DLD1 (cell line): ENCODE data around the gene PAIP2B.
"Not testable (repeated sequence)": the region's sequence is repeated elsewhere in the genome, so short reads cannot be mapped to it uniquely, and the experiment has no call there.

ENCODE experiments used
- in situ Hi-C: cut with HindIII; loops from 2 replicates; pipeline ENCODE4 v1.10.0; 2017; ENCODE audit warnings: low sequenced_read_pairs

Gene PAIP2B, protein sequence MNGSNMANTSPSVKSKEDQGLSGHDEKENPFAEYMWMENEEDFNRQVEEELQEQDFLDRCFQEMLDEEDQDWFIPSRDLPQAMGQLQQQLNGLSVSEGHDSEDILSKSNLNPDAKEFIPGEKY

DNA sequence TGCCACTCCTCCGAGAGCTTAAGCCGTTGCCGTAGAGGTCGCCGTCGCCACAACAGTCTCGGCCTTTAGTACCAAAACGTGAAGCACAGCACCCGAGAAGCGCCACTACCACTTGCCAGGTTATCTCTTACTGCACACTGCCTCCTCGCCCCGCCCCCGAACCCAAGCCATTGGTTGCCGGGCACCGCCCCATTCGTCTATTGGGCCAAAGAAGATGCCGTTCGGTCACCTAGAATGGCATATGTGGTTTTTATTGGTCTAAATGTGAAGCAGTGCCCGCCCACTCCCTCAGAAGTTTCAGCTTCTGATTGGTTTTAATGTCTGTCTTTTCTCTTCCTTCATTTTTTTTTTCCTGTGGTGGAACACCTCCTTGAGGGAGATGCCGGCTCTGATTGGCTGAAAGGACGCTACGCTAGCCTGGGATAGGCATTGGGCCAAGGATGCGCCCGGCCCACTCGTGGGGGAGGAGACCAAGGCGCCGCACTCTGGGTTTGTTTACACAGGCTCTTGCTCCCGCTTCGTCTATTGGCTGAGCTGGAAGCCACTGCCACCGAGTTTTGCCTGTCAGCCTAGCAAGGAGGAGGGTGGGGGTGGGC, at the start of gene PAIP2B:
TSS of gene PAIP2B (minus strand) at position 139 of the 596 bp plus-strand sequence. CDS start 24,514 bp downstream, outside the sequence.
- in situ Hi-C loops: no loop called here

DNA sequence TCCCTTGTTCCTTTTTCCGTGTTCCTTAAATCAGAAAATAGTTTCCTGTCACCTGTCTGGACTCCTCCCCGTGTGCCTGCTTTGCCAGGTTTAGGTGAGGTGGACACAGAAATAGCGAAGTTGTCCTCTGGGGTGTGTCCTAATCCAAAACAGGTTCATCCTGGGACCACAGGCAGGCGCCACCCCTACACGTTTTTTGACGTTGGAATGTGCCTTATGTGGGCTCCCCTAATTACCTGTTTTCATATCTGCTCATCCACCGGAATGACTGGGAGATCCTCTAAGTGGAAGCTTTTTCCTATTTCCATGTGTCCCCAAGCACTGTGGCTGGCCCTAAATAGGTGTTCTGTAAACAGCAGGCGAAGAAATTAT, 49.0 kb upstream of the PAIP2B start:
- in situ Hi-C loops: no loop called here

DNA sequence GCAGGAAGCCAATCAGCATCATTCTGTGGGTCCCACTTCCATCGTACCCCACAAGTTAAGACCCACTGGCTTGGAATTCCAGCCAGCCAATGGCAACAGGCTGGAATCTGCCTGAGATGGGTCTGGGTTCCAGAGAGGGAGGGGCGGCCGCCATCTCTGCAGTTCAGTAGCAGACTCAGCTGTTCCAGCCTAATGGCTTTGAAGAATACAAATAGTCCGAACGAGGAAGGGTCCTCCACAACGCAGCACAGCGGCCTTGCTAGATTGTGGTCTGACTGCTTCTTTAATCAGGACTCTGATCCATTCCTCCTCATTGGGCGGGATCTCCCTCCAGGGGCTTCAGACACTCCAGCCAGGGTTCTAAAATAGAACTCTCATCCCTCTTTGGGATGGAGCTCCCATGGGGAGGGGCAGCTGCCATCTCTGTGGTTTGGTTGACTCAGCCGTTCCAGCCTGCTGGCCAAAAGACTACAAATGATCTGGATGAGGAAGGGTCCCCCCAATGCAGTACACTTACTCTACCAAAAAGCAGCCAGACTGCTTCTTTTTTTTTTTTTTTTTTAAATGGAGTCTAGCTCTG, 42.7 kb upstream of the PAIP2B start:
- in situ Hi-C loops: no loop called here

DNA sequence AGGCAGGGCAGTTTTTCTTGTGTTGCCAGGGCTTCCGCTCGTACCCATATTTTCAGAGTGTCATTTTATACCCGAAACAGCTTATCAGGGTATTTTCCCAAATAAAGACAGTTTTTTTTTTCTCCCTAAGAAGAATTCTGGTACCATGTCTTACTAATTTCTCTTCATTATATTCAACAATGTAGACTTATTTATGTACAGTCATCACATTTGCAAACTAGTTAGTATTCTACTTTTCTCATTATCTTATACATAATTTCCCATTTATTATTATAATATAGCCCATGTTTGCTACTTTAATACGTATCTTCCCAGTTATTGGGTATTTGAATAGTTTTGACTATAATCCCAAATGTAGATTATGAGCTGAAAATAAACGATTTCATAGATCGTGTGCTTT, 36.5 kb upstream of the PAIP2B start:
- in situ Hi-C loops: no loop called here

DNA sequence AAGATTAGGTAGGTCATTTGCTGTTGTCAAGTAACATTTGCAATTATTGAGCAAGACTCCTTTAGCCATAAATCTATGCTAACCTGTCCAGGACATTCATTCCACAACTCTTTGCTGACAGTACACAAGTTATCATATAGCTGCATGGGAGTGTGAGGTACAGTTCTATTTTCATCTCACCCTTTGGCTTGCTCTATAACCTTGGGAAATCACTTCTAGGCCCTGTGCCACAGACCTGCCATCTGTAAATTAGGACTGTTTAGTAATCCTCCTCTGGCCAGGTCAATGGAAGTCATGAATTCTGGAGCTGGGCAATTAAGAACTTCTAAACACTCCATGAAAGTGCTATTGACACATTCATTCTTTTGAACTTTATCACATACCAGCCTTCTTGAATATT, 34.6 kb upstream of the PAIP2B start:
- in situ Hi-C loops: no loop called here

DNA sequence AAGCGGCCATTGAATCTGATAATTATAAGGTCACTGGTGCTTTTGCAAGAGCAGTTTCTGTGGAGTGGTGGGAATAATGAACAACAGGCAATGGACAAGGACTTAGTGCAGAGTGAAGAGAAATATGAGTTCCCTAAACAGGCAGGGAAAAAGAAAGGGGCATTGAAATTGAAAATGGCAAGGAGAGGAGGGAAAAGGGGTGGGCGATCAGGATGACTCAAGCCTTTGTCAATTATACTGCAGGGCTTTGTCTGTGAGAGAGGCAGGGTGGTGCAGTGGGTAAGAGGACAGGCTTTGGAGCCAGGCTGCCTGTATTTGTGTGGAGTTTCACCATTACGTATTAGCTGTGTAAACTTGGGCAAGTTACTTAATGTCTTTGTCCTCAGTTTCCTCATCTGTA, 29.5 kb upstream of the PAIP2B start:
- in situ Hi-C loops: no loop called here

DNA sequence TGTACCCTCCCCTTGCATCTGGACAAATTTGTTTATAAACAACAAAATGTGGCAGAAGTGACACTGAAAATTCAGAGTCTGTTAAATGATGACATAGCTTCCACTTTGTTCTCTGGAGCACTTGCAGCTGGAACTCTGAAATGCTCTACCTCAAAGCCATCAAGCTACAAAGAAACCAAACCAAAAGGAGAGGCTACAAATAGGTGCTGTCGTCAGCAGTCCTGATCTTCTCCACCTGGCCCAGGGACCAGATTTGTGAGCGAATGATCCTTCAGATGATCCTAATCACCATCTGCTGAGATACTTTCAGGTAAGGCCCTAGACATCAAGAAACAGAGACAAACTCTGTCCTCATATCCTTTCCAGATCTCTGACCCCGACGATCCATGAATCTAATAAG, 27.9 kb upstream of the PAIP2B start:
- in situ Hi-C loops: no loop called here

DNA sequence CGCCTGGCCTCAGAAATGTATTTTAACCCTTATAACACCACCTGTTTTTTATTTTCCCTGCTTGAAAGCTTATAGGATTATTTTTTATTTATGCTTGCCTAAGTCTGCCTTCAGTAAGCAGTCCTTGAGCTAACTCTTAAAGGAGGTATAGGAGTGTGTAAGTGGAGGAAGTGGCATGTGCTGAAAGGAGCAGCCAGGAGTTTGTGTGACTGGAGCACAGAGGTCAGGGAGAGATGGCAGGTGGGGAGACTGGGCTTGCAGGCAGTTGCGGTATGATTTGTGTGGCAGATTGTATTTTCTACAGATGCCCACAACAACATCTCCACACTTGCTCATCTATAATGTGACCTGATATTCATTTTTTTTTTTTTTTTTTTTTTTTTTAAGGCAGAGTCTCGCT, 27.2 kb upstream of the PAIP2B start:
- in situ Hi-C loops: no loop called here

DNA sequence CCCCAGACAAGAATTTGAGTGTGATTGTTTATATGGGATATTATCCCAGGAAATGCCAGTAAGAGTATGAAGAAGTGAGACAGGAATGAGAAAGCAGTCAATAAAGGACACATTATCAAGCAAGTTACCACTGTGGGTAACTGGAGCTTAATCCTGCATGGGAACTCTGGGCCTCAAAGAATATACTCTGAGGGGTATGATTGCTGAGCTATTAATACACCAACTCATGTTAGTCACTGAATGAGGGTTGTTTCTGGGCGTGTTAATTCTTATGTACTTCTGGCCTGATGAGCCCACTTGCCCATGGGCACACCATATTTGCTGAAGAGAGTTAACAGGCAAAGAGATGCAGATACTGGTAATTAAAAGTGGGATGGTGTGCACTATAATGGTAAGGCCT, 26.6 kb upstream of the PAIP2B start:
- in situ Hi-C loops: no loop called here

DNA sequence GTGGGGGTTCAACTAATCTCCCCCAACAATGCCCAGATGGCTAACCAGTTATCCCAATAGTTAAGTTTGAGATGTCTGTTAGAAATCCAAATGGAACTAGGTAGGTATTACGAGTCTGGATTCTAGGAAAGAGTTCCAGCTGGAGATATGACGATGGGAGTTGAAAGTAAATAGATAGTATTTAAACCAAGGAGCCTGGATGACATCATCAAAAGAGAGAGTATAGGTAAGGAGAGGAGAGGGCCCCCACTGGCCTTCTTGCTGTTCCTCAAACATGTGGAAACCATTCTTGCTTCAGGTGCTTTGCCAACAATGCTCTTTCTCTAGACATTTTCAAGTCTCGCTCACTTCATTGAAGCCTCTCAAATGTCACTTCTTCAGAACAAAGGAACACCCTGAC, 26.0 kb upstream of the PAIP2B start:
- in situ Hi-C loops: no loop called here

DNA sequence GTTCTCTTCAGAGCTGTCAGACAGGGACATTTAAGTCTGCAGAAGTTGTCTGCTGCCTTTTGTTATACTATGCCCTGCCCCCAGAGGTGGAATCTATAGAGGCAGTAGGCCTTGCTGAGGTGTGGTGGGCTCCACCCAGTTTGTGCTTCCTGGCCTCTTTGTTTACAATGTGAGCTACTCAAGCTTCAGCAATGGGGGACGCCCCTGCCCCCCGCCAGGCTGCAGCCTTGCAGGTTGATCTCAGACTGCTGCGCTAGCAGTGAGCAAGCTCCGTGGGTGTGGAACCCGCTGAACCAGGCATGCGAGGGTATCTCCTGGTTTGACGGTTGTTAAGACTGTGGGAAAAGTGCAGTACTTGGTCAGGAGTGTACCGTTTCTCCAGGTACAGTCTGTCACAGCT, 24.0 kb upstream of the PAIP2B start:
- in situ Hi-C loops: no loop called here

DNA sequence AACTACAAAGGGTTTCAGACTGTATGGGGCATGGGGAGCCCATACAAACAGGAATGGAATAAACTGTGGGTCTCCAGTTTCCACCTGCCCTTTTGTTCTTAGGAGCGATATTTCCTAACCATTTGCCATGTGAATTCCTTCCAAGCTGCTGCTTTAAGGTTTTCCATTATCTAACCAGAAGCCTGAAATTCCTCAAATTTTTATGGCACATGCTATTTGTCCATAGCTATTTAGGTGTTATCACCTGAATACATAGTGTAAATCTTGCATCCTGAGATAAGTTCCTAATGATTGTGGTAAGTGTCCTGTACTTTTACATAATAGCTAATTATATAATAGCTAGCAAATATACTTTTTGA, 17.4 kb upstream of the PAIP2B start:
- in situ Hi-C loops: no loop called here

DNA sequence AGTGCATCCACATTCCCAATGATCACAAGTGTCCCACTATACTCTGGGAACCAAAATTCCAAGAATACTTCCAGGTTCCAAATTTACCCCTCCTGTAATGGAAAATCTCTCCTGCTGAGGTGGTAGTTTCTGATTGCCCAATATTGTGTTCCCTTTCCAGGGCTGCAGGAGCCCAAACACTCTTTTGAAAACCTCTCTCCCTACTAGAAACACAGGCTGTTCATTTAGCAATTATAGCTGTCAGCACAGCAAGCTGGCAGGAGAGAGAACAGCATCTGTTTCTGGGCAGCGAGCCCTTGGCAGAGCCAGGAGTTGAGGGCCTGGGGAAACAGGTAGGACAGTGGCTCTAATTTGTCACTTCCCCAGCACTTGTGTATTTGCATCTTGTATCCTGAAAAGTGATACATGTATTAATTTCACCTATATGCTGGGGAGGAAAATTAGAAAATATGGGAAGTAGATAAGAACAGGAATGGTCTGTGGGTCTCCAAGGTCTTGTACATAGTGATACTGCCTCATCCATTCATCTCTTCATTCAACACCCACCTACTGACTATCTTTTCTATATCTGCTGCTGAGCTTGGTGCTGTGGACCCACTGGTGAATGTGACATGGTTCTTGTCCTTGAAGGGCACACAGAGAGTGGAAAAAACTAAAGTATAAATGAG, 16.9 kb upstream of the PAIP2B start:
- in situ Hi-C loops: no loop called here

DNA sequence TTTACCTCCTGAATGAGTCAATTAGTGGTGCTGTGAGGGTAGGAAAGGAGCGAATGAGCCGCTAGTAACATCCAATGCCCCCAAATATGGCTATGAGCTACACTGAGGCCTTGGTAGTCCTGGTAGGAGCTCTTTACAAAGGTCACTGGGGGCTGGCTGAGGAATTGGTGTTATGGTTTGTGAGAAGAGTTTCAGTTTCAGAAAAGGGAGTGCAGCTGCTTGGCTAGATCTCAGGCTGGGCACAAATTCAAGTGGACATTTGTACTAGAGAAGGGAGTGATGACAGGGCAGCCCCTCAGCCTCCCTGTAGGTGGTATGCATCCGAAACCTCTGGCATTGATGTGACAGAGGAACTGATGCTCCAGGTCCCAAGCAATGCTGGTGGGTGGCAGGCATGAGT, 13.9 kb upstream of the PAIP2B start:
- in situ Hi-C loops: no loop called here

DNA sequence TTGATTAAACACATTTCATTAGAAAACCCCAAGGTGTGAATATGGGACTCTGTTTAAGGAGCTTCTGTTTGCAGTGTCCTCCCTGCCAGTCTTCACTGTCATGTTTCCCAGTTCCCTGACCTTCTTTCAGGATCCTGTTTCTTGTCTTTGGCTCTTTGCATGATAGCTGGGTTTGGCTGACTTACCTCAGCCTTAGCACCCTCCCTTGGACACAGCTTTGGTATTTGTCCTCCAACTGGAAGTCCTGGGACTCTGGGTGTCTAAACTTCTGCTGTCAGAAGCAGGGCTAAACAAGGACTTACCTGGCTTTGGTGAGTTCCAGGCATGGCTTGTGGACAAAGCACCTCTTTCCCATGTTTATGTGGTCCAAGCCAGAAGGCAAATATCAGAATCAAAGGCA, 11.2 kb upstream of the PAIP2B start:
- in situ Hi-C loops: no loop called here

DNA sequence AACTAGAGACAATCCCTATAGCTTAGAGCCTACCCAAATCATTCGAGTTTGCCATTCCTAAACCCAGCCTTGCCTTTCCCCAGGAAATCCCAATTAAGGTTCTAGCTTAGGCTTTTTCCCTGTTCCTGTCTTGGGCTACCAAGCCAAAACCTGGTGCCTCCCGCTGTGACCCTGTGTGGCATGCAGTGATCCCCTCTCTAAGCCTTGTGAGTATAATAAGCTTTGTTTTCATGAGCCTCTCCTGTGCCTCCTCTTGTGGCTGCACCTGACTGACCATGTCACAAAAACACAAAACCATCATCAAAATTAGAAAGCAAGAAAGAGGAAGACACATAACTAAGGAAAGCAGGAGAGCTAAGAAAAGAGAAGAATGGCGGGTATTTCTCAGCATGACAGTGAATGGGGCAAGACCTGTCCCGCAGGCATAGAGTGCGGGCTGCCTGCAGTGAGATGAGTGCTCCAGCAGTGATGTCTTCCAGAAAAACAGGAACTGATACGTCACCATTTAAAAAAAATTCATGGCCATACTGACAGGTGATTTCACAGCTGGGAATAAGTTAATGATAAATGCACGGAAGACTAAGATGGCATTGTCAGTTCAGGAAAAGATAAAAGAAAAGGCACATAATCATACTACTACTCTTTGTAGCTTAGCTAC, 9.2 kb upstream of the PAIP2B start:
- in situ Hi-C loops: no loop called here

DNA sequence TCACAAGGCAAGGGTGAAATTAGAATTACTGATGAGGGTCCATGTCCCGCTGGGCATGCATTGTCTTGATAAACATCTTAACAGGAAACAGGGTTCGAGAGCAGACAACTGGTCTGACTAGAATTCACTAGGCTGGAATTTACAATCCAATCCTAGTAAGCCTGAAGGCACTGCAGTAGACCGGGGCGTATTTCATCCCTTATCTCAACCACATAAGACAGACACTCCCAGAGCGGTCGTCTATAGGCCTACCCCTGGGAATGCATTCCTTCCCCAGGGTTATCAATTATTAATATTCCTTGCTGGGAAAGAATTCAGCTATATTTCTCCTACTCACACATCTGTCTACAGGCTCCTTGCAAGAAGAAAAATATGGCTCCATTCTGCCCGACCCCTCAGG, 6.2 kb upstream of the PAIP2B start:
- in situ Hi-C loops: not testable (repeated sequence)

DNA sequence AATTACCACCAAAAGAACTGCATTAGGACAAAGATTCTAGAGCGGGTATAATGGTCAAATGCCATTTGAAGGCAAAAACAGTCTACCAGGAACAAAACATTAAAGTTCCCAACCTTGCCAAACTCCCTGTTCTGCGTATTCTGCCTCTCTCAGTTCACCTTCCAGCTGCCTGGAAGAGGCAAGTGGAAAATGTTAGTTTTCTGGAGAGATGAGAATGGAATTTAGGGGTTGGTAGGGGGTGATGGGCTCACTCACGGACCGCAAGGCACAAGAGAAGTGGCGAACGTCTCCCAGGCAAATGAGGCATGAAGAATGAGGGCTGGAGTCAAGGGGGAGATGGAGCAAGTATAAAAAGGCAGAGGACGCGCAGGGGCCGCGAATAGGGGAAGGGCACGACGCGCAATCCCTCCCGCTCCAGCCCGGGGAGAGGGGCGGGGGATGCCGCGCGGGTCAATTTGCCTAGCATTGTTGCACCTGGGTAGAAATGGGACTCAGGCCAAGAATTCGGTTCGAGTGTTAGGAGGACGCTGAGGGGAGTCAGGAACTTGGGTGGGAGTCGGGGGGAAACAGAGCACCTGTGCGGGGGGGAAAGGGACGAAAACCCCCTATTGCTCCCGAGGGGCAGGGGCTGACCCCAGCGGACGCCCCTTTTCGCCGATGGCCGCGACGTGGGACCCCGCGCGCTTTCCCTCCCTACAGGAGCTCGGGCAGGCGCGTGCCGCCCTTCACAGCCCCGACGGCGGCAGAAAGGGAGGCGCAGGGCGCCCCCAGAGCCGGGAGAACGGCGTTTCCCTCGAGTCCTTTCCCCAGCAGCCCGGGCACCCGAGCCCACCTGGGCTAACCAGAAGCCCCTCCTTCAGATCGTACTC, 573 bp downstream of the PAIP2B start:
- in situ Hi-C loops: no loop called here

DNA sequence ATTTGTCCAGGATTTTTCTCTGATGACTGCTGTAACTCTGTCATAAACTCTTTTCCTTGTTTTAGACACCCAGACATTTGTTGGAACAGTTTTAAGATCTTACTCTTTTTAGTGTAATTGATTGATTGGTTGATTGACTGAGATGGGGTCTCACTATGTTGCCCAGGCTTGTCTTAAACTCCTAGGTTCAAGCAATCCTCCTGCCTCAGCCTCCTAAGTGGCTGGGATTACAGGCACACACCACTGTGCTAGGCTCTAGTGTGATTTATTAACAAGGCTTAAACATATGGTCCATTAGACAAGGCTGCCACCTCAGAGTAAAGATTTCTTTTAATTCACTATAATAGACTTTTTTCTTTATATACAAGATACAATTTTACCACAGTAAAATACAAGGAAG, 2.0 kb downstream of the PAIP2B start:
- in situ Hi-C loops: no loop called here

DNA sequence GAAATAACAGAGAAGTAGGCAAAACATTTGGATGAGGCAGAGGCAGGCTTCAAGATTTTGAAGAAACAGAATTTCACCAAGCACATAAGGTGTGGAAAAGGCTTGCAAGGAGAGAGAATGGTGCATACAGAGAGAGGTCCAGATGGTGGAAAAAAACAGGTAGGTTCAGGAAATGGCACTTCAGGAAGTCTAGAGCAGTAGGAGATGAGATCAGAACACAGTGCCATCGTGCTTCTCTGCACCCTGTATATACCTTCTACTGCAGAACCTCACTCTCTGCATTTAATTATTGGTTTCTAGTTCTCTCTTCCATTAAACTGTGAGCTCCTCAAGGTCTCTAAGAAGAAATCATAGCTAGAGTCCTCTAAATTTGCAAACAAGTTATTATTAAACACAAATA, 2.4 kb downstream of the PAIP2B start:
- in situ Hi-C loops: no loop called here

DNA sequence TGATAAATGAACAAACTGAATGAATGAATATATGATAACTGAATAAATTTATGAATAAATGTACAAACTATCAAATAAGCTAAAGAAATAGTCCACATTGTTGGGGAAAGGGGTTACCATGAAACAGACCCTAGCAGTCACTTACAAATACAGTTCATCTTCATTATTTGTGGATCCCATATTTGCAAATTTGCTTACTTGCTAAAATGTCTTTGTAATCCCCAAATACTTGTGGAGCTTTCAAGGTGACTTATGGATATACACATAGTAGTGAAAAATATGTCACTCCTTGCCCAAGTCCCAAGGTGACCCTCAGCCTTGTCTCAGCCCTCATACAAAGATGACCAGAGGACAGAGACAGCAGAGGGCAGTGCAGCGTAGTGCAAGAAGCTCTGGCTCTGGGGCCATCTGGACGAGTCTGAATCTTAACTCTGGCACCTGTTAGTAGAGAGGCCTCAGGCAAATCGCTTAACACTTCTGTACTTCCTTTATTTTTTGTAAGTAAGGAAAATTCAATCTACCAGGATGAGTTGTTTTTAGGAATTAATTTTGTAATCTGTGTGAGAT, 3.1 kb downstream of the PAIP2B start:
- in situ Hi-C loops: no loop called here
